OCI-LY7 (cell line): ENCODE data around the gene DIP2C. TPM values are rescaled to one million over a fixed set of nuclear protein-coding genes. Genes with fewer than 3 reads are reported as not detected.

Experiments used
- BruUV-seq: library from RNA; stranded (reverse); fragments of 400-500 nt; replicated peaks from 2 replicates; lab custom pipeline; 2021; lab: Mats Ljungman, UMichigan
- CTCF ChIA-PET: fragments of 300-600 bp; sonication (Branson Sonifier 250); formaldehyde crosslinking; loops from one replicate; lab custom pipeline; 2022; ENCODE audit warnings: antibody characterized with exemption; ENCODE audit not compliant: unreplicated experiment; lab: Charles Lee
- POLR2A ChIA-PET: fragments of 300-600 bp; sonication (Branson Sonifier 250); formaldehyde crosslinking; loops from one replicate; lab custom pipeline; 2022; ENCODE audit warnings: antibody characterized with exemption; lab: Charles Lee
- DNase-seq: peaks from one replicate; pipeline ENCODE4 v3.0.0-alpha.2; 2015; ENCODE audit warnings: low spot score
- H2AFZ ChIP-seq: fragments of 200-600 bp; sonication (generic), shearing (Covaris generic); 2 replicates; pipeline ENCODE4 v1.6.1; 2014; ENCODE audit warnings: mild to moderate bottlenecking, antibody characterized with exemption, low read length, moderate library complexity
- H3K27ac ChIP-seq: fragments of 200-600 bp; sonication (generic); 2 replicates; pipeline ENCODE4 v1.5.1; 2014; ENCODE audit warnings: mixed run types, low read depth, mild to moderate bottlenecking, moderate library complexity, low read length, inconsistent platforms; ENCODE audit not compliant: poor library complexity, severe bottlenecking
- H3K36me3 ChIP-seq: fragments of 200-600 bp; sonication (generic); 2 replicates; pipeline ENCODE4 v1.6.1; 2014; ENCODE audit warnings: mild to moderate bottlenecking, antibody characterized with exemption, low read length, moderate library complexity, mixed read lengths; ENCODE audit not compliant: insufficient read depth
- H3K4me1 ChIP-seq: fragments of 200-600 bp; sonication (generic); 2 replicates; pipeline ENCODE4 v1.5.1; 2014; ENCODE audit warnings: mild to moderate bottlenecking, low read length; ENCODE audit not compliant: insufficient read depth, poor library complexity, severe bottlenecking
- H3K4me2 ChIP-seq: fragments of 200-600 bp; sonication (generic); 2 replicates; pipeline ENCODE4 v1.6.1; 2014; ENCODE audit warnings: mild to moderate bottlenecking, low read length
- H3K4me3 ChIP-seq: fragments of 200-600 bp; sonication (generic); 2 replicates; pipeline ENCODE4 v1.5.1; 2014; ENCODE audit warnings: mild to moderate bottlenecking, low read depth, low read length; ENCODE audit not compliant: poor library complexity, severe bottlenecking
- H3K79me2 ChIP-seq: fragments of 200-600 bp; sonication (generic); 2 replicates; pipeline ENCODE4 v1.6.1; 2016; ENCODE audit warnings: low read depth, mild to moderate bottlenecking, low read length, moderate library complexity, mixed read lengths; ENCODE audit not compliant: insufficient read depth
- H3K9me2 ChIP-seq: fragments of 200-600 bp; sonication (generic); 2 replicates; pipeline ENCODE4 v1.6.1; 2016; ENCODE audit warnings: mild to moderate bottlenecking, low read length, mixed read lengths; ENCODE audit not compliant: insufficient read depth
- H3K9me3 ChIP-seq: fragments of 200-600 bp; sonication (generic); 2 replicates; pipeline ENCODE4 v1.6.1; 2014; ENCODE audit warnings: mild to moderate bottlenecking, mixed run types, low read length, mixed read lengths
- H4K20me1 ChIP-seq: fragments of 200-600 bp; sonication (generic); 2 replicates; pipeline ENCODE4 v1.6.1; 2014; ENCODE audit warnings: mild to moderate bottlenecking, antibody characterized with exemption, low read length, moderate library complexity, mixed read lengths; ENCODE audit not compliant: insufficient read depth
- CTCF ChIP-seq: fragments of 200-600 bp; sonication (generic); conservative IDR thresholded peaks from 2 replicates; pipeline ENCODE4 v1.5.1; 2014; ENCODE audit warnings: mild to moderate bottlenecking, antibody characterized with exemption, low read length, moderate library complexity, mixed read lengths
- EZH2phosphoT487 ChIP-seq: fragments of 200-600 bp; sonication (generic); IDR thresholded peaks from 2 replicates; pipeline ENCODE4 v1.6.1; 2018; ENCODE audit warnings: low read depth, borderline replicate concordance, mild to moderate bottlenecking, mixed run types, antibody characterized with exemption, low read length, moderate library complexity, mixed read lengths
- intact Hi-C: fragments of 100-400 bp; cut with micrococcal nuclease; formaldehyde crosslinking; loops from one replicate; pipeline ENCODE4 v1.10.0; 2022; ENCODE audit not compliant: unreplicated experiment
- total RNA-seq, 2 experiments: library from RNA; depleted of rRNA in 1 of 2; stranded (reverse); fragments of >200 nt in 1 of 2; shearing (Covaris generic) in 1 of 2; gene quantifications; 2 replicates each; pipeline ENCODE4 v1.2.3, GENCODE V29; 2014 to 2022

DIP2C gene
- total RNA-seq, 2 experiments from 2014 or later = 10.9 to 29.5 TPM

GRCh38 chr10:571688-572451 lies 117.6 kb downstream of the DIP2C start:
- no peak overlapping the region for H3K4me3 ChIP-seq
- BruUV-seq = no TSS peak

GRCh38 chr10:571166-571565 lies 118.3 kb downstream of the DIP2C start:
- TF ChIP-seq CTCF (no peak), EZH2phosphoT487 (no peak)
- no peaks in the 10 kb centered on the region for H3K79me2 ChIP-seq
- no peak for DNase-seq
- no peak overlapping the region for H2AFZ ChIP-seq
- H4K20me1 ChIP-seq = no peaks in the 10 kb centered on the region
- H3K9me3 ChIP-seq = peaks cover 6% of the 10 kb centered on the region; the same call in 1 of the 2 replicates
- no peak overlapping the region for H3K27ac ChIP-seq
- intact Hi-C loops = no loop called here
- no peak overlapping the region for H3K4me2 ChIP-seq
- peaks cover 4% of the 10 kb centered on the region for H3K4me1 ChIP-seq
- H3K36me3 ChIP-seq = no peaks in the 10 kb centered on the region
- no TSS peak for BruUV-seq
- ChIA-PET CTCF (no interaction called here), POLR2A (interaction anchor here (0.6 kb wide), 1 partner anchor 229 kb away, joined by 4 read pairs; no protein-coding TSS in a partner anchor)
- H3K9me2 ChIP-seq = no peaks in the 10 kb centered on the region
- no peak overlapping the region for H3K4me3 ChIP-seq

More at GRCh38 chr10:571688-572451, 117.6 kb downstream of the DIP2C start:
- DNase-seq = no peak
- ChIA-PET CTCF (no interaction called here), POLR2A (no interaction called here)
- Histone ChIP-seq H3K4me2 (no peak overlapping the region), H3K79me2 (no peaks in the 10 kb centered on the region), H3K27ac (no peak overlapping the region), H3K36me3 (no peaks in the 10 kb centered on the region), H3K9me3 (peaks cover 6% of the 10 kb centered on the region; the same call in 1 of the 2 replicates), H4K20me1 (no peaks in the 10 kb centered on the region), H2AFZ (no peak overlapping the region), H3K4me1 (peaks cover 4% of the 10 kb centered on the region), H3K9me2 (no peaks in the 10 kb centered on the region)
- TF ChIP-seq CTCF (no peak), EZH2phosphoT487 (no peak)
- intact Hi-C loops = no loop called here

- no peak overlapping the region for H2AFZ ChIP-seq
- no peak for TF ChIP-seq EZH2phosphoT487
- no peak for TF ChIP-seq CTCF
- ChIA-PET POLR2A (interaction anchor here (0.6 kb wide), 1 partner anchor 229 kb away, joined by 4 read pairs; no protein-coding TSS in a partner anchor), CTCF (no interaction called here)
- no peak for DNase-seq
- no TSS peak for BruUV-seq
- no peak overlapping the region for H3K4me3 ChIP-seq
- H3K9me2 ChIP-seq = no peaks in the 10 kb centered on the region
- H3K9me3 ChIP-seq = peaks cover 6% of the 10 kb centered on the region; the same call in 1 of the 2 replicates
- H3K36me3 ChIP-seq = no peaks in the 10 kb centered on the region
- H3K4me1 ChIP-seq = peaks cover 4% of the 10 kb centered on the region
- H4K20me1 ChIP-seq = no peaks in the 10 kb centered on the region
- H3K27ac ChIP-seq = no peak overlapping the region
- no peak overlapping the region for H3K4me2 ChIP-seq
- H3K79me2 ChIP-seq = no peaks in the 10 kb centered on the region
- intact Hi-C loops = no loop called here
Observed at GRCh38 chr10:570628-571163, 118.8 kb downstream of the DIP2C start.
